ENCODE data around the gene CYP39A1.

- TF ChIP-seq CTCF (conservative IDR thresholded peaks at IDR 0.05 in 1 of 2, IDR thresholded peaks at IDR 0.05 in 1 of 2; ENCODE audit: low read depth in 1 of 2, low read length in 2 of 2) (no peak), EZH2 (IDR thresholded peaks at IDR 0.05; ENCODE audit: low read length, missing control alignments) (no peak)
Observed at GRCh38 chr6:46541556-46541955, 111.1 kb downstream of the CYP39A1 start.

Measured in fibroblast of lung (primary cell).